GM21526 (cell line): ENCODE data around the gene STXBP4.

Experiments used
- ATAC-seq: cut with Tn5 transposase; IDR thresholded peaks from one replicate; pipeline ENCODE4 v1.9.1; 2021; ENCODE audit warnings: moderate library complexity; ENCODE audit not compliant: unreplicated experiment, low FRiP score

Gene STXBP4

DNA sequence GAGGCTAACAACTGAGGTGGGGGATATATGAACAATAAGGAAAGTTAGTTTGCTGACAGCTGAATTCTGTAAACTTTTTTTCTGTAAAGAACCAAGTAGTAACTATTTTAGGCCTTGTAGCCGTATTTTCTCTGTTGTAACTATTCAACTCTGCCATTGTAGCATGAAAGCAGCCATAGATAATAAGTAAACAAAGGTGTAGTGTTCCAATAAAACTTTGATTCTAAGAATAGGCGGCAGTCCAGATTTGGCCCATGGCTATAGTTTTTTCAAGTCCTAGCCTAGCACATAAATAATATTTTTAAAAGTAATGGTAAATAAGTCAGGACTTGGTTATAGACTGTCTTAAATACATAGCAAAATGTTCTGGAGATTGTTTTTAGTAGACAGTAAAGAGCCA lies 142.0 kb downstream of the STXBP4 start:
- no peak for ATAC-seq

DNA sequence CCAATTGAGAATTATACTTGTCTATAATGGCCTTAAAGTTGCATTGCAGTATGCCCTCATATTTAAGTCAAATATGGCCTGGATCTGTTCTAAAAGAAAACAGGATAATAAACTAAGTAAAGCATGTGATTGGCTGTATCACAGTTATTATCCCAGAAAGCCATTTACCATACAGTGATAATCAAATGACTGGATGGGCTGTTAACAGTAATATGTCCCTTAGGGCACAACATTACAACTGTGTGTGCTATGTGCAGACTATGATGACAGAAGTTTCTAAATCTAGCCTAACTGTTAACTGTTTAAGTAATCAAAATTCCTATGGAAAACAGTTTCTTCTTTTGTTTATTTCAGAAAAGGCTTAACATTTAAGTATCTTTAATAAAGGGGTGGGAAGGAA lies 145.7 kb downstream of the STXBP4 start:
- no peak for ATAC-seq

DNA sequence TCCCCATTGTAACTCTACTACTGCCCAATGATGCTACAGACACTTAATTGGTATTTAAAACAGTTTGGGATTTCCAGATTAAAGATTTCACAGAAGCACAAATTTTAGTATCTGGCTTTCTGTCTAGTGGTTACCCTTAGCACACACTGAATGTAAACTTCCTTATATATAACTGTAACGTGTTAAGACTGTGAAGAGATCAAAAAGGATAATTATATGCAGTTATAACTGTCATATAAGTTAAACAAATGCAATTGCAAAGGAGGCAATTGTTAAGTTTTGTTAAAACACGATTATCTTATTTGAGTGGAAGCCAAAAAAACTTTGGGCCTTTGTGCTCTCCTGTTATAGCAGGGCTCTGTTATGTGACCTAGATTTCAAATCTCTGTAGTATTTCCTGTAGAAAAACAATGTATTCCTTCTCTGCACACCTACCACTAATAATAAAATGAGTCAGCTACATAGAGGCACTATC lies 147.9 kb downstream of the STXBP4 start:
- no peak for ATAC-seq

DNA sequence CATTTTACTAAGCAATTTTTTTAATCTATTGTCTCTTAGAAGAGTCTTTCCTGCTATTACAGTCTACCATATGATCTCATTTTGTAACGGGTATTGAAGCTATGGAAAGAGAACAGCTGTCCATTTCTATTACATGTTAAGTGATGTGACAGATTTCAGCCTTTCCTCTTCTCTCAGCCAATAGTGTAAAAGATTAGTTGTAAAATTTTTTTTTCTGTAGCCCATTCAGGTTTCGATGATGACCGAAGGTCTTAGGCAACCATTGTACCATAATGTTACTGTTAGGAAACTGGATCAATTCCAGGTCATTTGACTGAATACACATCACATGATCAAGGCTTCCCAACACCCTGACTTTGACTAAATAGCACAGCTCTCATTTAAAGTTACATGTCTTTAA lies 148.6 kb downstream of the STXBP4 start:
- no peak for ATAC-seq

GRCh38 chr17:55120651-55121050 lies 152.1 kb downstream of the STXBP4 start:
- ATAC-seq, result no peak

DNA sequence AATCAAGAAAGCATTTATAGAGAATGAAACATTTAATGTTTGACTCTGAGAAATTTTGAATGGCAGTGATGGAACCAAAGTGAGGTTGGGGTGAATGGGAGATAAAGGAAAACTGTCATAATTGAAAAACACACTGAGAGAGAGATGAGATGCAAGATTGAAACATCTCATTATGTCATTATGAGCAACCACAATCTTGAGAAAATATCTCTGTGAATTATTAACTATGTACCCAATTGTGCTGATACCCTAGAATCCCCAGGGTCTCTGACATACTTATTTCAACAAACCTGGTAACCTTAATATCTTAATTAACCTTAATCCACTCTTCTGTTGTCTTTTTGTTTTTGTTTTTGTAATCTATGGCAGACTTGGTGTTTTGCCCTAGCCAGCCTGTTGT lies 152.7 kb downstream of the STXBP4 start:
- ATAC-seq, result no peak

DNA sequence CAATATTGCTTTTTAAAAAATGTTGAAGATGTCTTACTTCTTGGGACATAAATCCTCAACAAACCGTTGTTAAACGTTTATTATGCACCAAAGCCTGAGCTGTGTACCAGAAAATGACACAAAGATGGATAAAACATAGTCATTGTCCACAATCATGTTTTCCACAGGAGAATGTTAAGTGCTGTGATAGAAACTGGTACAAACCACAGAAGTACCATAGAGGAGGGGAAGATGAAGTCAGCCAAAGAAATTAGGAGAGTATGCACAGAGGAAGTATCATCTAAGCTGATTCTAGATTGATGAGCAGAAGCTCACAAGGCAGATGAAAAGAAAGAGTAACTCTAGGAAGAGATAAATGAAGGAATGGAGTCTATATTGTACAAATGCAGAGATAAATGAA lies 153.5 kb downstream of the STXBP4 start:
- ATAC-seq, result no peak

DNA sequence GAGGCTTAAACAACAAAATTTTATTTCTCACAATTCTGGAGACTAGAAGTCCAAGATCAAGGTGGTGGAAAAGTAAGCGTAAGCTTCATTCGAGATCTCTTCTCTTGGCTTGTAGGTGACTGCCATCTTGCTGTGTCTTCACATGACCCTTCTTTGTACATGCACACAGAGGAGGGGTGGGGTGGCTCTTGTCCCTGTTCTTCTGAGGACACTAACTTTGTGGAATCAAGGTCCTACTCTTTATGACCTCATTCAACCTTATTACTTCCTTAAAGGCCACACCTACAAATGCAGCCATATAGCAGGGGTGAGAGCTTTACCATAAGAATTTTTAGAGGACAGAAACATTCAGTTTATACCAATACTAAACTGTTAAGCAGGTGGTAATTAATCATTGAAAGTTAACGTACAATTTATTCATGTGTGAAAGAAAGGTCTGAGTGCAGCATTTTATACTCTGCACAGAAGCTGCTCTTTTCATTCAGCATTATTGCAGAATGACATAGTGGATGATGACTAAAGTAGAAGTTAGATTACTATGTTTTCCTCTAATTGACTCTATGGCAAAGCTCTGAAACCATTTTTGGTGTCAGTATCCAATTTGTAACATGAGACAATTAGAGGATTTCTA lies 156.3 kb downstream of the STXBP4 start:
- ATAC-seq, result no peak

GRCh38 chr17:55133583-55133982 lies 165.0 kb downstream of the STXBP4 start:
- ATAC-seq, result no peak

DNA sequence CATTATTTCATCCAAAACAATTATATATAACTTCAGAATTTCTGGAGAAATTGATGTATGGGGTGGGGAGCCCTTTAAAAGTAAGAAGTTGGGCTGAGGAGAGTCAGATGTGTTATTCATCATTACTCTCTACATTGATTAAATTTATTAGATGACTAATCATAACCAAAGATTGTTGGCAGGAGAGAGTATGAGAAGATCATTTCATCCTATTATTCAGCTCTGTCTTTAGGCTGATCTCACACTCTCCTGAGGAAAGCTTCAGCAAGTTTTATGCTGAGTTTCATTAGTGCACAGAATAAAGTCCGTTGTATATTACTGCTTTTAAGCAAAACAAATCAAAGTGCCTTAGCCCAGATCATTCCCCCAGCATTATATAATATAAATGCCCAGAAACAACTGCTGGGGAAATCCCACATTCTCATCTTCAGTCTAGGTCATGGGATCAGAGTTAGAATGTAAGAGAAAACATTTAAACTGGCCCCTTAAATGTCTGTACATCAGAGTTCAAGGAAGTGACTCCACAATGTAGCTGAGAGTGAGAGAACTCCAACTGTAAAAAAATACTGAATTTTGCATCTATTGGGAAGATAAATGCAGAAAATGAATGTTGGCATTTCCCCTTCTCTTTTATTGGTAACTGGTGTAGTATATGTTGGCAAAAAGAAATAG lies 166.1 kb downstream of the STXBP4 start:
- ATAC-seq, result no peak

GRCh38 chr17:55140809-55141208 lies 172.2 kb downstream of the STXBP4 start:
- no peak for ATAC-seq

DNA sequence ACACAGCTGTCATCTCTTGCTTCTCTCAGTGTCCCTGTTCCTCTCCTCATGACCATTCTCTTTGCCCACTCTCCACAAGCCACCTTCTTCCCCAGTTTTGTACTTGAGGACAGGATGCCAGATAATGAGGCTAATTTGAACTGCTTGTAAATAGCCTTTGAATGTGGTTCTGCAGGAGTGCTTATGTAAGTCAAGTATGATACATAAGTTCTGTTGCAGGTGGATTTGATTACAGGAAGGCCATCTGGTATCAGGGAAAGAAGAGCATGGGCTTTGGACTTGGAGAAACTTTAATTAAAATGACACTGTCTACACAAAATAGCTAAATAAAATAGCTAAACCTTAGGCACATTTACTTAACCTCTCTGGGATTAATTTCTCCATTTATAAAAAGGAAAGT lies 176.0 kb downstream of the STXBP4 start:
- ATAC-seq, result no peak

DNA sequence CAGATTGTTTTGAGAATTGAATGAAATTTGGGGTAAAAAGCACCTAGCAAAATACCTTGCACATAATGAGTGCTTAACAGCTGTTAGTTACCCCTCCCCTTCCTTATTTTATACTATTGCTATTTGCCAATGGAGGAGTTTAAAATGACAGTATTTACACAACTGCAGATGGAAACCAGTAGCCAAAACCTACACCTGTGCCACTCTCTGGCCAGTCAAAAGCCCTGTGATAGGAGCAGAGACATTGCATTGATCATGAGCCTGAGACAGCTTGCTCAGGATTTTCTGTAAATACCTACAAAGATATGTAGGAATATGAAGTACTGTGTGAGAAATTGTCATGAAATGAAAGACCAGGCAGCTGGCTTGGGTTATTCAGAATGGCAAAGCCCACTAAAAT lies 180.9 kb downstream of the STXBP4 start:
- no peak for ATAC-seq

DNA sequence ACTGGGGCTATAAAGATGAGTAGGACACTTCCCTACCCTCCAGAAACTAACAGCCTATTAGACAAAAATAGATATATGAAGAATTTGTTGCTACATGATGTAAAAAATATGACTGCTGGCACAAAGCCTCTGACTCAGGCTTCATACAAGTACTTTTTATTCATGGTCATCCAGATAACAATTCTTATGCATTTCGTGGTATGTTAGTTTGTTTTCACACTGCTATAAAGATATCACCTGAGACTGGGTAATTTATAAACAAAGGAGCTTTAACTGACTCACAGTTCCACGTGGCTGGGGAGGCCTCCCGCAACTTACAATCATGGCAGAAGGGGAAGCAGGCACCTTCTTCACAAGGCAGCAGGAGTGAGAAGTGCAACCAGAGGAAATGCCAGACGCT lies 183.7 kb downstream of the STXBP4 start:
- no peak for ATAC-seq

DNA sequence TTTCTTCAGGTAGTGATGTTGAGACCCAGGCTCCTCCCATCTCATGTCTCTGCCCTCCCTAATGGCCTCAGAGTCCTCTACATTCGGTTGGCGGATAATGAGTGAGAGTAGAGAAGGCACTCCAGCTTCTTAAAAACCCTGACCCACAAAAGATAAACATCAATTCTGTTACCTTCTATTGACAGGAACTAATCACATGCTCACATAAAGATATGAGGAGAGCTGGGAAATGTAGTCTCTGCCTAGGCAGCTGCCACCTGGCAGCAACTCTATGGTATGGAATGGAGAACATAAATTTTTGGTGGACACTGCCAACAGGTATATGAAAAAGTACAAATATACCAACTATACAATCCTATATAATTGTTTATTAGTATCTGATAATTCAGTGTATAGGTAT lies 185.5 kb downstream of the STXBP4 start:
- ATAC-seq, result no peak

DNA sequence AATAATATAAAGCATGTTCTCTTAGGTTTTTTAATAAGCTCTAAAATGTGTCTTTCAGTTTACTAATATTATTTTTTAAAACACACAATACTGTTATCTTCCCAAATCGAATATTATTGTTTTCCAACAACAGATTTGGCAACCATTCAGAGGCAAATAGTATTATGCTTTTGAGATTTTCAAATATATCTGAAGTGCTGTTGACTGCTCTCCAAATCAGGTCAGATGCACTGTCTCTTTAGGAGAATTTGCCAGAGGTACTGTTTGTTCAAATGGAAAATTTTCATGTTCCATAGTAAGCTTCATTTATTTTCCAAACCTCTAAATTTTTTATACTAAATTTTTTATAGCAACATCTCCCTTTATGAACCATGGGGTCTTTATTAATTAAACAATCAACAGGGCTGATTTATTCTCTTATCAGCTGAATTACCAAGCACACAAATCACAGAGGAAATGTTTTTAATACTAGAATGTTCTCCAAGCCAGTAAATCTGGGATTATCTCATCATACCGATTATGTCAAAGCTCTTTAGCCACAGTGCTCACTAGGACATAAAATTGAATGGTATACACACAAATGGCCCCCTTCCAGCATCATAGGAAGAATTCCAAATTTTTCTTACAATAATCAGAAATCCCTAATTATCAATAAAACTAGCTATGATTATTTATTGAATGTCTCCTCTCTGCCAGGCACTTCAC lies 187.4 kb downstream of the STXBP4 start:
- no peak for ATAC-seq

DNA sequence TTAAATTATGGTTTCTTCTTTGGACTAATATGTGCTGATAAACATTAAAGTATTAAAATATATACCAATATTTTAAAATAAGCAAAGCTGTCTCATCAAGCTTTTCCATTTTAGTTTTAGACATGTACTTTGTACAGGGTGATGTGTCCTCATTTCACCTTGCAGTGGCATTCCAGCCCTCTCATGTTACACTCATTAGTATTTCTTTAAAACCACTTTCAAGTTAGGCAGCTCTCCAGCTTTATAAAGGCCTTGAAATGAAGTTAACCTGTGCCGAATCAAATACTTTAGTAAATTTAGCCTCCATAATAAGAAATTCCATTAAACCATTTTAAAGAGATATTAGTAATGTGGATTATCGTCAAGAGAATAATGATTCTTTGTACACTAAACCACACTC lies 188.6 kb downstream of the STXBP4 start:
- ATAC-seq, result no peak

- no peak for ATAC-seq
These were observed 189.9 kb downstream of the STXBP4 start for GRCh38 chr17:55158439-55158838.

DNA sequence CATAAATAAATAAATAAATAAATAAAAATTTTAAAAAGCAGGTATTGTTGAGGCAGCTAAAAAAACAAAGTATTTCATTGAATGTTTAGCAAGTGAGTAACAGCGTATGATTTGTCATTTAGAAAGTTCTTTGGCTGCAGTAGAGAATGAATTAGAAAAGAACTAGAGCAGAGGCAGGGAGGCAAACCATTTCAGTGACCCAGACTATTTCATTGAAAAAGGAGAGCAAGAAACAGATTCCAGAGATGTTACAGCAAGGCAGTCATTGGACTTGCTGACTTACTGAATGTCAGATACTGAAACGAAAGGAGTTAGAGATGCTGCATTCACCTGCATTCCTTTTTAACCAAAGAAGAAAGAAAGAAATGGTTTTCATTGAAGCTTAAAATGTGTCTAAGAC lies 190.7 kb downstream of the STXBP4 start:
- ATAC-seq, result no peak

GRCh38 chr17:55160501-55160900 lies 191.9 kb downstream of the STXBP4 start:
- no peak for ATAC-seq

DNA sequence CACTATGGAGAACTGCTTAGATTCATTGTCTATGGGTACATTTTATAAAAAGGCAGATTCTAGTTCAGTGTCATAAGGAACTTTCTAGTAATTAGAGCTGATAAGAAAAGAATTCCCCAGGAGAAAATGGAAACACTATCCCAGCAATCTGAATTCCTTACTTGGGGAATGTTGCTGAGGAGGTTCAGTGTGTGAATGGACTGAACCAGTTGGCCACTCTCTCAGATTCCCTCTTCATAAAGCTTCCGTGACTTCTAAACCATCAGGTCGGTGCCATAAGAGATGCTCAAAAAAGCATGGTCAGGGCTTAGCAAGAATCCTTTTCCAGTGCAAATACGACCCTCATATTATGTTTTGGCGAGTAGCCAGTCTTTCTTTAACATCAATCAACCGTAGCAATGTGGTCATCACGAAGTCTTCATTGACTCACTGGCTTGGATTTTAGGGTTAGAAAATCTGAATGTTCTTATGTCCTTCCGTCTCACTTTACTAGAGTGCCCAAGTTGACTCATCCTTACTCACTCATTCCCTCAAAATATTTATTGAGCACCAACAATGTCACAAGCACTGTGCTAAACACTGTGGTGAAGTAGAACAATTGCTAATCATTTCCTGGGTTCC lies 193.5 kb downstream of the STXBP4 start:
- ATAC-seq, result no peak
